Liver (tissue), 3 donors: ENCODE measurements around the gene MEIS2.

Experiments
- ATF3 ChIP-seq: IDR thresholded peaks from 2 replicates; pipeline ENCODE4 v1.6.1; 2016; ENCODE audit warnings: antibody characterized with exemption
- CTCF ChIP-seq: fragments of 150-350 bp; IDR thresholded peaks from 2 replicates; pipeline ENCODE4 v1.5.1; 2017; ENCODE audit warnings: improper control_type of control experiment, low read depth, low read length; ENCODE audit not compliant: missing input control
- EGR1 ChIP-seq, 2 donors: IDR thresholded peaks; 2 replicates each; pipeline ENCODE4 v1.6.1; 2016 to 2018; ENCODE audit warnings: antibody characterized with exemption in 2 of 2, low read depth in 2 of 2
- FOXA1 ChIP-seq: IDR thresholded peaks from 2 replicates; pipeline ENCODE4 v1.6.1; 2016; ENCODE audit warnings: antibody characterized with exemption
- FOXA2 ChIP-seq: IDR thresholded peaks from 2 replicates; pipeline ENCODE4 v1.6.1; 2016; ENCODE audit warnings: antibody characterized with exemption
- GABPA ChIP-seq, 2 donors: IDR thresholded peaks in 1 of 2; conservative IDR thresholded peaks in 1 of 2; 2 replicates each; pipeline ENCODE4 v1.6.1; 2016; ENCODE audit warnings: antibody characterized with exemption in 2 of 2, mild to moderate bottlenecking in 1 of 2, moderate library complexity in 1 of 2
- HNF4A ChIP-seq, 2 donors: conservative IDR thresholded peaks; 2 replicates each; pipeline ENCODE4 v1.6.1; 2016; ENCODE audit warnings: antibody characterized with exemption in 2 of 2, mild to moderate bottlenecking in 2 of 2
- JUND ChIP-seq, 2 donors: IDR thresholded peaks; 2 replicates each; pipeline ENCODE4 v1.6.1; 2016; ENCODE audit warnings: antibody characterized with exemption in 2 of 2
- RAD21 ChIP-seq, 2 donors: IDR thresholded peaks; 2 replicates each; pipeline ENCODE4 v1.6.1; 2016; ENCODE audit warnings: antibody characterized with exemption in 2 of 2, mild to moderate bottlenecking in 2 of 2
- REST ChIP-seq: IDR thresholded peaks from 2 replicates; pipeline ENCODE4 v1.6.1; 2016; ENCODE audit warnings: antibody characterized with exemption, mild to moderate bottlenecking
- SP1 ChIP-seq: IDR thresholded peaks from 2 replicates; pipeline ENCODE4 v1.6.1; 2018; ENCODE audit warnings: antibody characterized with exemption, mild to moderate bottlenecking
- TAF1 ChIP-seq: conservative IDR thresholded peaks from 2 replicates; pipeline ENCODE4 v1.6.1; 2016; ENCODE audit warnings: antibody characterized with exemption, mild to moderate bottlenecking
- YY1 ChIP-seq: IDR thresholded peaks from 2 replicates; pipeline ENCODE4 v1.6.1; 2016; ENCODE audit warnings: antibody characterized with exemption, mild to moderate bottlenecking
- donor health status: healthy.
- donor health status: healthy.

GRCh38 chr15:37138591-37139215 is 38.4 kb upstream of the MEIS2 start:
- TF ChIP-seq FOXA1: no peak
- TF ChIP-seq GABPA (IDR thresholded peaks at IDR 0.05 in 1 of 2, conservative IDR thresholded peaks at IDR 0.05 in 1 of 2): no peak
- no peak for TF ChIP-seq CTCF
- no peak for TF ChIP-seq REST
- TF ChIP-seq RAD21 (IDR thresholded peaks at IDR 0.05): no peak
- no peak for TF ChIP-seq YY1
- TF ChIP-seq TAF1: no peak
- TF ChIP-seq SP1: no peak
- no peak for TF ChIP-seq HNF4A (conservative IDR thresholded peaks at IDR 0.05)
- TF ChIP-seq ATF3: no peak
- TF ChIP-seq EGR1 (IDR thresholded peaks at IDR 0.05; ENCODE audit: low read depth in 2 of 2): no peak
- TF ChIP-seq JUND (IDR thresholded peaks at IDR 0.05): no peak
- no peak for TF ChIP-seq FOXA2
